Karpas-422 (cell line): ENCODE results near the gene RASL10B. TPM values are rescaled to one million over a fixed set of nuclear protein-coding genes. Genes with fewer than 3 reads are reported as not detected.

Source experiments
- DNase-seq: peaks from one replicate; pipeline ENCODE4 v3.0.0-alpha.2; 2015
- H2AFZ ChIP-seq: fragments of 200-600 bp; sonication (generic); 2 replicates; pipeline ENCODE4 v1.6.1; 2014; ENCODE audit warnings: antibody characterized with exemption, low read length, mixed read lengths
- H3K27ac ChIP-seq: fragments of 200-600 bp; sonication (generic); 2 replicates; pipeline ENCODE4 v1.5.1; 2014; ENCODE audit warnings: mild to moderate bottlenecking, low read length, moderate library complexity
- H3K27me3 ChIP-seq: fragments of 200-600 bp; sonication (generic); 2 replicates; pipeline ENCODE4 v1.6.1; 2014; ENCODE audit warnings: low read length, mixed read lengths
- H3K36me3 ChIP-seq: fragments of 200-600 bp; sonication (generic); 2 replicates; pipeline ENCODE4 v1.6.1; 2014; ENCODE audit warnings: low read length, mixed read lengths; ENCODE audit not compliant: insufficient read depth
- H3K4me1 ChIP-seq: fragments of 200-600 bp; sonication (generic); 2 replicates; pipeline ENCODE4 v1.6.1; 2014; ENCODE audit warnings: mild to moderate bottlenecking, low read length, mixed read lengths
- H3K4me2 ChIP-seq: fragments of 200-600 bp; sonication (generic); 2 replicates; pipeline ENCODE4 v1.6.1; 2014; ENCODE audit warnings: low read length, low read depth, mild to moderate bottlenecking; ENCODE audit not compliant: poor library complexity, severe bottlenecking
- H3K4me3 ChIP-seq: fragments of 200-600 bp; sonication (generic); 2 replicates; pipeline ENCODE4 v1.5.1; 2014; ENCODE audit warnings: mild to moderate bottlenecking, antibody characterized with exemption, low read length, mixed read lengths
- H3K79me2 ChIP-seq: fragments of 200-600 bp; sonication (generic); 2 replicates; pipeline ENCODE4 v1.6.1; 2014; ENCODE audit warnings: mild to moderate bottlenecking, low read length, mixed read lengths
- H3K9ac ChIP-seq: fragments of 200-600 bp; sonication (generic); 2 replicates; pipeline ENCODE4 v1.6.0; 2014; ENCODE audit warnings: low read length
- H3K9me2 ChIP-seq: fragments of 200-600 bp; sonication (generic), shearing (Covaris generic); replicated peaks from 2 replicates; pipeline ENCODE4 v1.6.0; 2014; ENCODE audit warnings: mild to moderate bottlenecking, low read length, moderate library complexity; ENCODE audit not compliant: insufficient read depth
- H3K9me3 ChIP-seq: fragments of 300-700, 200-600 bp; sonication (generic); 2 replicates; pipeline ENCODE4 v1.6.1; 2014; ENCODE audit warnings: low read length, mixed read lengths
- H4K20me1 ChIP-seq: fragments of 200-600 bp; sonication (generic); 2 replicates; pipeline ENCODE4 v1.6.1; 2014; ENCODE audit warnings: mild to moderate bottlenecking, antibody characterized with exemption, low read length, low read depth; ENCODE audit not compliant: insufficient read depth
- total RNA-seq: library from RNA; depleted of rRNA; stranded (reverse); fragments of >200 nt; shearing (Covaris generic); gene quantifications from 2 replicates; pipeline ENCODE4 v1.2.3, GENCODE V29; 2014; ENCODE audit warnings: low replicate concordance; rRNA removed

RASL10B gene
- total RNA-seq, 1 experiment from 2014 or later, result not detected

- no peaks in the 10 kb centered on the region for H3K79me2 ChIP-seq
- no peaks in the 10 kb centered on the region for H4K20me1 ChIP-seq
- H2AFZ ChIP-seq, result no peak overlapping the region
- H3K4me3 ChIP-seq, result no peak overlapping the region
- no peaks in the 10 kb centered on the region for H3K9me2 ChIP-seq
- H3K4me1 ChIP-seq, result no peaks in the 10 kb centered on the region
- H3K27ac ChIP-seq, result no peak overlapping the region
- DNase-seq, result no peak
- no peak overlapping the region for H3K4me2 ChIP-seq
- no peak overlapping the region for H3K9ac ChIP-seq
- H3K9me3 ChIP-seq, result no peaks in the 10 kb centered on the region
- H3K27me3 ChIP-seq, result no peaks in the 10 kb centered on the region
- H3K36me3 ChIP-seq, result no peaks in the 10 kb centered on the region
Measured at GRCh38 chr17:35791681-35792350, 60.4 kb downstream of the RASL10B start.

Other genes starting within 250 kb of the RASL10B start
- not detected in 2 replicates for gene SLFN12L, start 194.0 kb upstream of the RASL10B start, total RNA-seq
- gene SLFN14, start 170.8 kb upstream of the RASL10B start, total RNA-seq, result 0.11 TPM in 1 of 2 replicates, not detected in the other
- 5.0 and 5.4 TPM in 2 replicates for gene PEX12, start 153.1 kb upstream of the RASL10B start, total RNA-seq
- gene AP2B1, start 144.3 kb upstream of the RASL10B start, total RNA-seq, result 53.4 and 82.7 TPM in 2 replicates
- 0.07 TPM in 1 of 2 replicates, not detected in the other for gene GAS2L2, start 21.6 kb downstream of the RASL10B start, total RNA-seq
- gene C17orf50, start 29.2 kb downstream of the RASL10B start, total RNA-seq, result not detected in 2 replicates
- gene MMP28, start 64.0 kb downstream of the RASL10B start, total RNA-seq, result not detected in 2 replicates
- 67.2 and 90.7 TPM in 2 replicates for gene TAF15, start 77.8 kb downstream of the RASL10B start, total RNA-seq
- not detected in 2 replicates for gene HEATR9, start 137.3 kb downstream of the RASL10B start, total RNA-seq
- not detected in 2 replicates for gene CCL5, start 148.7 kb downstream of the RASL10B start, total RNA-seq
- gene RDM1, start 199.1 kb downstream of the RASL10B start, total RNA-seq, result 9.7 and 11.0 TPM in 2 replicates
- gene LYZL6, start 212.1 kb downstream of the RASL10B start, total RNA-seq, result not detected in 2 replicates
- gene CCL16, start 249.9 kb downstream of the RASL10B start, total RNA-seq, result not detected in 2 replicates